Stimulated activated CD4-positive, alpha-beta T cell treated with anti-CD3 and anti-CD28 coated beads, Interleukin-2, amount 100 ng/mL, for 48 hours (primary cell): ENCODE measurements around the gene GDF10.

Source experiments
- DNase-seq, 2 donors: peaks; one replicate each; pipeline ENCODE4 v3.0.0-alpha.2; 2020

GDF10 gene

GRCh38 chr10:47357131-47357582 lies 57.2 kb downstream of the GDF10 start:
- DNase-seq, result no peak

GRCh38 chr10:47357911-47358310 lies 57.9 kb downstream of the GDF10 start:
- no peak for DNase-seq

- DNase-seq, result no peak
Measured at GRCh38 chr10:47358457-47358856, 58.5 kb downstream of the GDF10 start.

- DNase-seq, result no peak
Measured at GRCh38 chr10:47359101-47359500, 59.1 kb downstream of the GDF10 start.

GRCh38 chr10:47359626-47360418 lies 59.8 kb downstream of the GDF10 start:
- DNase-seq, result no peak

- no peak for DNase-seq
Measured at GRCh38 chr10:47360419-47361040, 60.5 kb downstream of the GDF10 start.

- peak; percentile 36 to 42 for DNase-seq
Measured at GRCh38 chr10:47361293-47361692, 61.3 kb downstream of the GDF10 start.

GRCh38 chr10:47362199-47362598 lies 62.2 kb downstream of the GDF10 start:
- DNase-seq, result no peak
